Activated CD4-positive, alpha-beta T cell treated with anti-CD3 and anti-CD28 coated beads, Interleukin-2, amount 50 U/mL, for 24 hours (primary cell): ENCODE data around the gene GPBP1L1.
"Not testable (repeated sequence)": the region's sequence is repeated elsewhere in the genome, so short reads cannot be mapped to it uniquely, and the experiment has no call there.

Experiments
- DNase-seq, 2 donors: peaks; one replicate each; pipeline ENCODE4 v3.0.0-alpha.2; 2020; ENCODE audit warnings: low read depth in 1 of 2, low spot score in 1 of 2

Gene GPBP1L1

DNA sequence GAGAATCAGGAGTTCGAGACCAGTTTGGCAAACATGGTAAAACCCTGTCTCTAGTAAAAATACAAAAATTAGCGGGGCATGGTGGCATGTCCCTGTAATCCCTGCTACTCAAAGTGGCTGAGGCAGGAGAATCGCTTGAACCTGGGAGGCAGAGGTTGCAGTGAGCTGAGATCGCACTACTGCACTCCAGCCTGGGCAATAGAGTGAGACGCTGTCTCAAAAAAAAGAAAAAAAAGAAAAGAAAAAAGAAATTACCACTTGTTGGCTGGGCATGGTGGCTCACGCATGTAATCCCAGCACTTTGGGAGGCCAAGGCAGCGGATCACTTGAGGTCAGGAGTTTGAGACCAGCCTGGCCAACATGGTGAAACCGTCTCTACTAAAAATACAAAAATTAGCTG lies 89.6 kb downstream of the GPBP1L1 start:
- DNase-seq = not testable (repeated sequence)

DNA sequence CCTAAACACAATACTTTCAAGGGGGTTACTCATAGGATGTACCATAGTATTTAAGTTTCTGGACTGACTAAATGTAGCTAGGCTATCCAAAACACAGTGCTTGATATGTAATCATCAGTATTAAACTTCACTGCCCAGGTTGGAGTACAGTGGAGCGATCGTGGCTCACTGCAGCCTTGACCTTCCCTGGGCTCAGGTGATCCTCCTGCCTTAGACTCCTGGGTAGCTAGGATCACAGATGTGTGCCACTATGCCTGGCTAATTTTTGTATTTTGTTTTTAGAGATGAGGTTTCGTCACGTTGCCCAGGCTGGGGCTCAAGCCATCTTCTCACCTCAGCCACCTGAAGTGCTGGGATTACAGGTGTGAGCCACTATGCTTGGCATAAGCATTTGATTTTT lies 91.9 kb downstream of the GPBP1L1 start:
- DNase-seq = no peak

DNA sequence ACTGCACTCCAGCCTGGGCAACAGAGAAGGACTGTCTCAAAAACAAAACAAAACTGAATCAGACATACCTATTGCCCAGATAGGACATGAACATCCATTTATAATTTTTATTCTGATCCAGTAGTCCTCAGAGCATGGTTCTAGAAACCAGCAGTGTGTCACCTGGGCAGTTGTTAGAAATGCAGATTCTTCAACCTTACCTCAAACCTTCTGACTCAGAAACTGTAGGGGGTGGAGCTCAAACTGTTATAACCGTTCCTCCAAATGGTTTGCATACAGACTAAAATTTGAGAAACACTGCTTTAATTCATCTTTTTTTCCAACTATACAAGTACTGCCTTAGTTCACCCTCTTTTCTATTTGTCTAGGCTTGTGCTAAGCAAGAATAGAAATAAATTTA lies 96.5 kb downstream of the GPBP1L1 start:
- no peak for DNase-seq

DNA sequence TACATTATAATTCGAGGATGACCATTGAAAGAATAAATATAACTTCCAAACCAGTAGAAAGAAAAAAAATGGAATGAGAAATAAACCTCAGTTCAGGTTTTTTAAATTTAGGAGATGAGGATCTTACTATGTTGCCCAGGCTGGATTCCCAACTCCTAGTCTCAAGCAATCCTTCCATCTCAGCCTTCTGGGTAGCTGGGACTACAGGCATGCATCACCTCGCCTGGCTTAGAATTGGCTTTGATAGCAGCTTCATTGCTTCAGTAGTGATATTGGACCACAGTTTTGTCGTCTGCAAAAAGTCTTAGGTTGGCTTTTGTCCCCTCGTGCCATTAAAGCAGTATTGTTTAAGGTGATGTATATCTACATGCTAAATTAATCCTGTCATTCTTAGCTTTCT lies 99.6 kb downstream of the GPBP1L1 start:
- DNase-seq = no peak

DNA sequence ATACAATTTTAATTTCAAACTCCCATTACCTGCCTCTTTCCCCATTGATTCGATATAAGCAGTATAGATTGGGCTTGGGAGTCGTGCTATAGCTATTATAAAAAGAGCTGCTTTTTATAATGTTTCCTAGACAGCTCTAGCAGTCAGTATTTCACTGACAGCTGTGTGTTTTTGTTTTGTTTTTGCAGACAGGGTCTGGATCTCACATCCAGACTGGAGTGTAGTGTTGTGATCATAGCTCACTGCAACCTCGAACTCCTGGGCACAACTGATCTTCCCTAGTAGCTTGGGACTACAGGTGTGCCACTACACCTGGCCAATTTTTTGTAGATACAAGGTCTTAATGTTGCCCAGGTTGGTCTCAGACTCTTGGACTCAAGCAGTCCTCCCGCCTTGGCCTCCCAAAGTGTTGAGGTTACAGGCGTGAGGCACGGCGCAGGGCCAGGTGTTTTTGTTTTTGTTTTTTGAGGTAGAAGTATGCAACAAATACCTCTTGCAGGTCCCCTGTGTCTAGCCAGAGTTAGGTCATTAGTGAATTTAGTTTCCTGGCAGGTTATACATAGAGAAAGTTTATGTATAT lies 100.7 kb downstream of the GPBP1L1 start:
- DNase-seq = no peak

DNA sequence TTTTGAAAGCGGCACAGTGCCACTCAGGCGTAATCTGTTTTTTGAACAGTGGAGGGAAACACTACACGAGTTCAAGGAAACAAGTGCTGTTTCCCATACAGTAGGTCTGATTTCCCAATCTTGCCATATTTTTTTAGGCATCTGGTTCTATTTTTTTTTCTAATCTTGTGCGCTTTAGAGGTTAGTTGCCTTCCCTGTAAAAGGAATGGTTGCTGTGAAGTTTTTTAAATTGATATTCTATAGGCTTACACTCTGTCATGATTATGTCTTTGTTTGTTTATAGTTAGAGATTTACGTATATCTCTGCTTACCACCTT lies 101.3 kb downstream of the GPBP1L1 start:
- DNase-seq = no peak

DNA sequence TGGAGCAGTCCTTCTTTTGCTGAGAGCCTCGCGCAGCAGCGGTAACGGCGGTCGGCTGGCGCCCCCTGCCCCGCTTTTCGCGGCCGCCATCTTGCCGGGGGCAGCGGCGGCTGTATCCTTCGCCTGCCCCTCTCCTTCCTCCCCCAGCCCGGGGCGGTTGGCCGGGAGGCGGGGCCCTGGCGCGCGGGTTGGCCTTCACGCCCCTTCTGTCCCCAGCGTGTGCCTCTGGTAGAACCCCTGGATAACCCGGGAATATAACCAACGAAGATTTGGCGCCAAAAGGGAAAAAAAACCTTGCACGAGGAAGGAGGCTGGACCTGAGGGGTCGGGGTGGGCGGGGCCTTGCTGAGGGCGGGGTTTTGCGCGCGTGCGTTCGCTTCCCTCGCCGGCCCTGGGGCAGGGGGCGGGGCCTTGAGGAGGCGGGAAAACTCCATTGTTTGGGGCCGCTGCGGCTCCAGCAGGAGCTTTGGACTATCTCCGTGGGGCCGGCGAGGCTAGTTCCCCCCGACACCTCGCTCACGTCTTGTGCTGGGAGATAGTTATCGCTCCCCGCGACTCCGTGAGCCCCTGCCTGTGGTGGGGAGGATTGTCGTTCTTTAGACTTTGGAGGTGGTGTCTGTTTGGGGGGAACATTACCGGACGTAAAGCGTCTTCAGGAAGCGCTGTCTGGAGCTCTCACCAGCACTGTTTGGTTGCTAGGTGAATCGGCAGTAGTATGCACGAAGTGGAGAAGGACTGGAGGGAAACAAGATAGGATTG lies 101.8 kb downstream of the GPBP1L1 start:
- DNase-seq = peak; percentile 76 to 79

DNA sequence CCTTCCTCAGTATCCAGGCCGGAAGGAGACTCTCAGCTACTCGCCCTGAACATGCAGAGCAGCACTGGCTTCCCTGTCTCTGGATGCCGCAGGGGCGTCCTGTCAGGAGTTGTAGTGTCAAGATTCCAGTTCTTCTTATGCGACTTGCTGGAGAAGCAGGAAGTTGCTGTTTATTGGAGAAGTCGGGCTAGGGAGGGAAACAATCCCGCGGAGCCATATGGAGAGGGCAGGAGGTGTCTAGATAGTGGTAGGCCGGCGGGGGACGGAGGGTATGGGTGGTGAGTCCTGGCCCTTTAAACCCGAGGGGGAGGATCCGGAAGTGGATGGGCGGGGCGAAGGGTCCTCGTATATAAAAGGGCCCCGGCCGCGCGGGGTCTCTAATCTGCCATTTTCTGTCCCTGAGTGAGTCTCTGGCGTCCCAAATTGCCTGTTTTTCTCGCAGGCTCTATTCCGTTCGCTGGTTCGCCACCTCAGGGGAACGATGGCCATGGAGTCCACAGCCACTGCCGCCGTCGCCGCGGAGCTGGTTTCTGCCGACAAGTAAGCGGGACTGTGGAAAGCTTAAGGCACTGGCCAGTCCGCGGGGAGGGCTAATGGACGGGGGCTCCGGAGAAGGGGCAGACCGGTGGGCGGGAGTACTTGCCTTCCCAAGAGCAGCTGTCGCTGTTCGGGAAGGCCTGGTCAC lies 102.5 kb downstream of the GPBP1L1 start, which contains the start of gene NASP:
Gene NASP, plus strand, starts transcription at position 376 of the 685 bp plus-strand sequence. Its CDS starts 106 bp downstream, at position 482.
- peak; percentile 90 to 98 for DNase-seq

DNA sequence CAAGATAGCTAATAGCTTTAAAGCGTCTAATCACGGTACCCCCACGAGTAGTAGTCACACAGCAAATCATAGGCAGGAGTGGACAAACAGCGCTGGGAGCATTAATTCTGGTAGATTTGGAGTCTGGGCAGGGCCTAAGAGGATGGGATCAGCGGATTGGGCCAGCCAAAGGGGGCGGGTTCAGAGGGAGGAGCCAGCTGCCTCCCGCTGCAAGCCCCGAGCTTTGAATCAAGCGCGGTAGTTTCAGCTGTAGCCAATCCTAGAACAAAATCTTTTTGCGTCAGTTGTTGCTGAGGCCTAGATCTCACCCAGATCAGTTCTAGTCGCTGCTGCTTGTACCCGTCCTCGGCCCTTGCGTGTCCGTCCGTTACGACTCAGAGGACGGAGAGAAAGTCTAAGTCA lies 103.1 kb downstream of the GPBP1L1 start:
- peak; percentile 82 to 91 for DNase-seq
